Gastrocnemius medialis (tissue), 4 donors: ENCODE measurements around the gene NR3C2. TPM values are rescaled to one million over a fixed set of nuclear protein-coding genes. Genes with fewer than 3 reads are reported as not detected.

Experiments used
- ATAC-seq, 2 donors: fragments of 150-250 bp; one replicate each; pipeline ENCODE4 v1.9.1; 2016
- DNase-seq, 2 donors: peaks; one replicate each; pipeline ENCODE4 v3.0.0-alpha.2; 2019
- H3K27ac ChIP-seq, 4 donors: fragments of 200-600 bp; sonication (generic); 1 replicate in 1 of 4; 2 replicates in 3 of 4; pipeline ENCODE4 v1.5.1; 2016 to 2018; ENCODE audit warnings: mild to moderate bottlenecking in 2 of 4, moderate library complexity in 1 of 4
- H3K27me3 ChIP-seq, 3 donors: fragments of 200-600 bp; sonication (generic) in 2 of 3; 1 replicate in 1 of 3; 2 replicates in 2 of 3; pipeline versions ENCODE4 v1.5.1 to v1.6.0; 2016 to 2019; ENCODE audit warnings: mild to moderate bottlenecking in 1 of 3, moderate library complexity in 1 of 3
- H3K36me3 ChIP-seq, 2 donors: fragments of 200-600 bp; sonication (generic) in 1 of 2; one replicate each; pipeline ENCODE4 v1.5.1; 2017 to 2018
- H3K4me1 ChIP-seq, 2 donors: fragments of 200-600 bp; sonication (generic) in 1 of 2; one replicate each; pipeline ENCODE4 v1.5.1; 2016 to 2017; ENCODE audit warnings: mild to moderate bottlenecking in 2 of 2
- H3K4me3 ChIP-seq, 4 donors: fragments of 200-600 bp; sonication (generic) in 3 of 4; 1 replicate in 1 of 4; 2 replicates in 3 of 4; pipeline ENCODE4 v1.5.1; 2016 to 2019; ENCODE audit warnings: mild to moderate bottlenecking in 2 of 4
- H3K9me3 ChIP-seq, 3 donors: fragments of 200-600 bp; sonication (generic) in 2 of 3; 1 replicate in 1 of 3; 2 replicates in 2 of 3; pipeline ENCODE4 v1.5.1; 2016 to 2019
- CTCF ChIP-seq, 5 experiments: fragments of 450-650 bp in 3 of 5; fragments of 200-600 bp in 2 of 5; sonication (generic) in 2 of 5; IDR thresholded peaks in 4 of 5; conservative IDR thresholded peaks in 1 of 5; 1 replicate in 4 of 5; 2 replicates in 1 of 5; pipeline ENCODE4 v1.5.1; 2016 to 2019; ENCODE audit warnings: antibody characterized with exemption in 5 of 5, mild to moderate bottlenecking in 3 of 5, moderate library complexity in 3 of 5
- POLR2A ChIP-seq, 2 donors: fragments of 450-650 bp; IDR thresholded peaks; one replicate each; pipeline ENCODE4 v1.6.1; 2017; ENCODE audit warnings: antibody characterized with exemption in 2 of 2, mild to moderate bottlenecking in 2 of 2, moderate library complexity in 2 of 2
- in situ Hi-C, 4 donors: fragments of 200-750 bp; cut with MboI; loops; one replicate each; pipeline versions ENCODE4 v1.15.0 to v1.8.0; 2017; ENCODE audit warnings: low sequenced_read_pairs in 4 of 4
- intact Hi-C: fragments of 100-400 bp; cut with DNase I; formaldehyde crosslinking; loops from one replicate; pipeline ENCODE4 v1.15.1; 2023; ENCODE audit warnings: low total_unique reads
- total RNA-seq, 4 donors: library from RNA; depleted of rRNA; stranded (reverse); fragments of >200 nt; gene quantifications; one replicate each; pipeline versions ENCODE4 v1.1.0 to v1.2.3, GENCODE V29; 2016

Gene NR3C2
- total RNA-seq, 4 donors from 2014 or later = 5.6 to 10.4 (median 8.1) TPM

DNA sequence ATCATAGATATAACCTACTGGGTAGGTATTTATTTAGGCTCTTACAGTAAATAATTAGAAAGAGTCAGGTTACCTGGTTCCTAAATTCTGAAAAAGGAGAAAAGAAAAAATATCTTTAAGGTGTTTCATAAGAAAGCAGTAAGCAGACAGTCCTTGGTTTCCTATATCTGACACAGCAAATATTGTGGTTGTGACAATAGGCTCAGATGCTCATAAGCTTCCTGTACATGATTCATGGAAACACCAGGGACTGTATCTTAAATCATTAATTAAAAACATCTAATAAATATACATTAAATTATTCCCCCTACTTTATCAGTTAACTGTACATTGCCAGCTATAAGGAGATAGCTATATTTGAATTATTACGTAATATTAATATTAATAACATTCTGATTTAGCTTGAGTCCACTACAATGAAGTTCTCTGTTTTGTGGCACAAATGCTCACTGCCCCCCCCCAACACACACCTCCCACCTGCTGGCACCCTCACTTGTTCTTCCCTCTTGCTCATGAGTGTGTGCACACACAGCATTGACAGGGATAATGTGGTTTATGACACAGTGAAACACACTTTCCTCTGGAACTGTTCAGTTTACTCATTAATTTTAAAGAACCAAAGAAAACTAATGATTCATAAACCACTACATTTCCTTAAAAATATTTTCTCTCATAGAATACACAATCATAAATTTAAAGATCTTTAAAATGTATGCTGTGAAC is 187.4 kb downstream of the NR3C2 start:
- Histone ChIP-seq H3K27me3 (no peaks in the 10 kb centered on the region), H3K9me3 (no peaks in the 10 kb centered on the region), H3K36me3 (no peaks in the 10 kb centered on the region), H3K4me3 (no peak overlapping the region), H3K27ac (no peak overlapping the region), H3K4me1 (peaks cover 24 to 25% of the 10 kb centered on the region in 2 donors)
- intact Hi-C loops (no loop called here), in situ Hi-C loops (no loop called here)
- no peak for DNase-seq
- no peak for ATAC-seq
- no peak for TF ChIP-seq POLR2A (IDR thresholded peaks at IDR 0.05)
- no peak for TF ChIP-seq CTCF (IDR thresholded peaks at IDR 0.05 in 4 of 5, conservative IDR thresholded peaks at IDR 0.05 in 1 of 5)

DNA sequence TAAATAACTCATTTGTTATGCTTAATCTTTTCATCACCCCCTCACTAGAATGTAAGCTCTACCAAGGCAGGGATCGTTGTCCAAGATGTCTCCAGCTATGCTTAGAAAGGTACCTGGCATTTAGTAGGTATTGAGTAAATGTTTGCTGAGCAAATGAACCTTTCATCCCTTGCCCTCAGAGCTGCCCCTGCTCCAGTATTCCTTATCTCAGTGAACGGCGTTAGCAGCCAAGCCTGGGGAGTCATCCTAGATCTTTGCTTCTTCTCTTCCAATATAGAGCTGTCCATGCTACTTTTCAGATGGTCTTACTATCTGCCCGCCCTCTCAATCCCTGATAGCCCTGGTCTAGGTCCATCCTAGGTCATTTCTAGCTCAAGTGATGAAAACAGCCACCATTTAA is 188.4 kb downstream of the NR3C2 start:
- no peaks in the 10 kb centered on the region for H3K36me3 ChIP-seq
- ATAC-seq = no peak
- no peak overlapping the region for H3K27ac ChIP-seq
- no peaks in the 10 kb centered on the region for H3K9me3 ChIP-seq
- DNase-seq = no peak
- no peaks in the 10 kb centered on the region for H3K27me3 ChIP-seq
- intact Hi-C loops = no loop called here
- in situ Hi-C loops = no loop called here
- peaks cover 20 to 21% of the 10 kb centered on the region in 2 donors for H3K4me1 ChIP-seq
- H3K4me3 ChIP-seq = no peak overlapping the region
- no peak for TF ChIP-seq CTCF (IDR thresholded peaks at IDR 0.05 in 4 of 5, conservative IDR thresholded peaks at IDR 0.05 in 1 of 5)
- TF ChIP-seq POLR2A (IDR thresholded peaks at IDR 0.05) = no peak

- in situ Hi-C loops = no loop called here
- Histone ChIP-seq H3K27me3 (no peaks in the 10 kb centered on the region), H3K4me3 (no peak overlapping the region), H3K9me3 (no peaks in the 10 kb centered on the region), H3K27ac (no peak overlapping the region), H3K36me3 (no peaks in the 10 kb centered on the region), H3K4me1 (peaks cover 8 to 12% of the 10 kb centered on the region in 2 donors)
- intact Hi-C loops = no loop called here
- TF ChIP-seq POLR2A (IDR thresholded peaks at IDR 0.05) (no peak), CTCF (IDR thresholded peaks at IDR 0.05 in 4 of 5, conservative IDR thresholded peaks at IDR 0.05 in 1 of 5) (no peak)
- DNase-seq = no peak
- no peak for ATAC-seq
Measured at GRCh38 chr4:148248824-148249223, 193.4 kb downstream of the NR3C2 start.

DNA sequence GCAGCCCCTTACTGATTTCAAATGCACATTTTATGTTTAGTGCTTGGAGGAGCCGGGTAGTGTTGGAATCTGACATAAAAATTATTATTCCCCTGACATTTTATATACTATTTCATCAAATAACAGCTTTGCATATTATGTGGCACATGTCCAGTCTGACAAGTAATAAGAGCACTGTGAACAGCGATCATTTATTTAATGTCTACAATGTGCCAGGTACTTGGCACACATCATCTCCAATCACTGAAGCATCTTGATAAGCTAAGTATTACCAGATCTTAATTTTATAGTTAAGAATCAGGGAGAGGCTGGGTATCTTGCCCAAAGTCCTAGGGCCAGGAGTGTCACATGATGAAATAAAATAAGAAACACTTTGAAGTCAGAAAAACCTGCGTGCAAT is 197.2 kb downstream of the NR3C2 start:
- in situ Hi-C loops = no loop called here
- no peak for ATAC-seq
- Histone ChIP-seq H3K4me3 (no peak overlapping the region), H3K27ac (no peak overlapping the region), H3K36me3 (no peaks in the 10 kb centered on the region), H3K27me3 (no peaks in the 10 kb centered on the region), H3K4me1 (peaks cover 0 to 7% of the 10 kb centered on the region in 2 donors), H3K9me3 (no peaks in the 10 kb centered on the region)
- intact Hi-C loops = no loop called here
- no peak for DNase-seq
- no peak for TF ChIP-seq POLR2A (IDR thresholded peaks at IDR 0.05)
- TF ChIP-seq CTCF (IDR thresholded peaks at IDR 0.05 in 4 of 5, conservative IDR thresholded peaks at IDR 0.05 in 1 of 5) = no peak

- no peak for TF ChIP-seq POLR2A (IDR thresholded peaks at IDR 0.05)
- TF ChIP-seq CTCF (IDR thresholded peaks at IDR 0.05 in 4 of 5, conservative IDR thresholded peaks at IDR 0.05 in 1 of 5) = no peak
- H3K9me3 ChIP-seq = no peaks in the 10 kb centered on the region
- in situ Hi-C loops = no loop called here
- H3K4me3 ChIP-seq = no peak overlapping the region
- peaks cover under 1 to 7% of the 10 kb centered on the region in 2 donors for H3K4me1 ChIP-seq
- intact Hi-C loops = no loop called here
- H3K27me3 ChIP-seq = no peaks in the 10 kb centered on the region
- DNase-seq (no peak), ATAC-seq (no peak)
- no peaks in the 10 kb centered on the region for H3K36me3 ChIP-seq
- H3K27ac ChIP-seq = no peak overlapping the region
Measured at GRCh38 chr4:148243837-148244236, 198.4 kb downstream of the NR3C2 start.
